Heart left ventricle (tissue), 13 donors: Measurements from ENCODE around the gene SLC35G3.

ENCODE experiments used
- POLR2A ChIP-seq, 2 donors: fragments of 450-650 bp; IDR thresholded peaks; one replicate each; pipeline ENCODE4 v1.6.1; 2017; ENCODE audit warnings: antibody characterized with exemption in 2 of 2, mild to moderate bottlenecking in 2 of 2, moderate library complexity in 2 of 2
- TF ChIP-seq, protein P1 (sequence below), 12 donors: fragments of 200-600 bp; sonication (generic) in 4 of 12; IDR thresholded peaks; one replicate each; pipeline versions ENCODE4 v1.5.0 to v1.8.0; 2018 to 2022; ENCODE audit warnings: antibody characterized with exemption in 12 of 12, mild to moderate bottlenecking in 5 of 12
- donor health status: ischemic (EF 13 %, LVEDD 7.1; RV severe dilation, severe dysfunction).
- donor health status: DM: no; HTN: yes; CAD: no.
- donor health status: DM: no; HTN: no; CAD: no.
- donor health status: ischemic (EF 25% LVEDD 6.9; RV normal size, moderate dysfunction).
- donor health status: ischemic (EF 25% LVEDD 5.7; RV mildly dilated, moderate dysfunction).
- donor health status: ischemic (EF 35%, LVEDD 5.7; RV mildly dilated, moderate dysfunction).
- donor health status: nonischemic (EF 11% LVEDD 7.7; RV severe dilation, severe dysfunction).
- donor health status: DM: yes; HTN: yes; CAD: no.
- donor health status: PGD.
- donor health status: ischemic (EF 29% LVEDD 5.4; RV normal size, mild dysfunction).
- donor health status: nonischemic (EF 23%, LVEDD 6.1; RV moderate dilation, normal function).

DNA sequence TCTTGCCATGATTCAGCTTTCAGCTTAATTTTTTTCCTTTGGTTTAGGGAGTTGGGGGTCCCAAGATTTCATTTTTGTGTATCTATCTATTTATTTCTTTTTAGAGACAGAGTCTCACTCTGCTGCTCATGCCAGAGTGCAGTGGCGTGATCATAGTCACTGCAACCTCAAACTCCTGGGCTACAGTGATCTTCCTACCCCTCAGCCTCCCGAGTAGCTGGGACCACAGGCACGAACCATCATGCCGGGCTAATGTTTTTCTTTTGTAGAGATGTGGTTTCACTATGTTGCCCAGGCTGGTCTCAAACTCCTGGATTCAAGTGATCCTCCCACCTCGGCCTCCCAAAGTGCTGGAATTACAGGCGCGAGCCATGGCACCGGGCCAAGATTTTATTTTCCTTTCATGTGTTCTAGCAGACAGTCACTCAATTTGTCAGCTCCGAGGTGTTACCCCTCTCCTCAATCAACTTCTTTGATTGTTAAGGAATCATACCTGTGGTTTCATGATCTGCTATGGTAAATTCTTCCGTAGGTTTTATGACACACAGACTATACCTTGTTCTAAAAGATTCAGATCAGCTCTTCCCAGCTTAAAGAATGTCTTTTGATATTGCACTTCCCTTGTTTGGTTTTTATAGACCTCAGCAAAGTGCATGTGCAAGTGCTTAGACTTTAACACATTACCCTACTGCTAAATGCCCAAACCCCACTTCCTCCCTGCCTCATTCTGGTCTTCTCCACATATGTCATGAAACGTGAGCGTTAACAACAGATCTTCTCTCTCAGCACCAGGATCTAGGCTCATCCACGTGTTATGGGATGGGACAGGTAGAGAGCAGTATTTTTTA, 33.6 kb downstream of the SLC35G3 start:
- TF ChIP-seq, protein P1, sequence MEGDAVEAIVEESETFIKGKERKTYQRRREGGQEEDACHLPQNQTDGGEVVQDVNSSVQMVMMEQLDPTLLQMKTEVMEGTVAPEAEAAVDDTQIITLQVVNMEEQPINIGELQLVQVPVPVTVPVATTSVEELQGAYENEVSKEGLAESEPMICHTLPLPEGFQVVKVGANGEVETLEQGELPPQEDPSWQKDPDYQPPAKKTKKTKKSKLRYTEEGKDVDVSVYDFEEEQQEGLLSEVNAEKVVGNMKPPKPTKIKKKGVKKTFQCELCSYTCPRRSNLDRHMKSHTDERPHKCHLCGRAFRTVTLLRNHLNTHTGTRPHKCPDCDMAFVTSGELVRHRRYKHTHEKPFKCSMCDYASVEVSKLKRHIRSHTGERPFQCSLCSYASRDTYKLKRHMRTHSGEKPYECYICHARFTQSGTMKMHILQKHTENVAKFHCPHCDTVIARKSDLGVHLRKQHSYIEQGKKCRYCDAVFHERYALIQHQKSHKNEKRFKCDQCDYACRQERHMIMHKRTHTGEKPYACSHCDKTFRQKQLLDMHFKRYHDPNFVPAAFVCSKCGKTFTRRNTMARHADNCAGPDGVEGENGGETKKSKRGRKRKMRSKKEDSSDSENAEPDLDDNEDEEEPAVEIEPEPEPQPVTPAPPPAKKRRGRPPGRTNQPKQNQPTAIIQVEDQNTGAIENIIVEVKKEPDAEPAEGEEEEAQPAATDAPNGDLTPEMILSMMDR (IDR thresholded peaks at IDR 0.05) = no peak
- no peak for TF ChIP-seq POLR2A (IDR thresholded peaks at IDR 0.05)
